Endothelial cell of umbilical vein (primary cell): ENCODE measurements around the gene SURF6. TPM values are rescaled to one million over a fixed set of nuclear protein-coding genes. Genes with fewer than 3 reads are reported as not detected.
A peak's percentile ranks its signal among the peaks of the same experiment; 100 is the strongest.

Source experiments
- BruUV-seq: library from RNA; stranded (reverse); fragments of 400-500 nt; replicated peaks from 2 replicates; lab custom pipeline; 2021; lab: Mats Ljungman, UMichigan
- CTCF ChIA-PET: fragments of 300-600, 350-600 bp; sonication (Branson Sonifier 250); formaldehyde crosslinking; loops from one replicate; lab custom pipeline; 2021; ENCODE audit warnings: antibody characterized with exemption, inconsistent platforms; lab: Charles Lee
- POLR2A ChIA-PET: fragments of 300-600, 350-600 bp; sonication (Branson Sonifier 250); formaldehyde crosslinking; loops from one replicate; lab custom pipeline; 2021; ENCODE audit warnings: antibody characterized with exemption, inconsistent platforms; lab: Charles Lee
- DNase-seq: peaks from one replicate; pipeline ENCODE4 v3.0.0-alpha.2; 2011; ENCODE audit warnings: low read depth, low spot score
- FAIRE-seq: peaks from 2 replicates; lab custom pipeline; 2011; peaks lifted over from hg19 to GRCh38; lab: Jason Lieb, UNC
- H2AFZ ChIP-seq: 2 replicates; pipeline ENCODE4 v1.6.0; 2012; ENCODE audit warnings: low read depth, low read length, control low read depth, inconsistent platforms
- H3K27ac ChIP-seq: 2 replicates; pipeline ENCODE4 v1.5.1; 2011; ENCODE audit warnings: low read depth, mild to moderate bottlenecking, control low read depth, low read length, moderate library complexity; ENCODE audit not compliant: insufficient read depth
- H3K27me3 ChIP-seq, 2 experiments: 2 replicates each; pipeline versions ENCODE4 v1.6.0 to v1.6.1; 2011; ENCODE audit warnings: low read length in 2 of 2, mixed read lengths in 1 of 2; ENCODE audit not compliant: control insufficient read depth in 2 of 2, insufficient read depth in 2 of 2
- H3K36me3 ChIP-seq, 2 experiments: 2 replicates in 1 of 2; 3 replicates in 1 of 2; pipeline ENCODE4 v1.5.1; 2011; ENCODE audit warnings: low read length in 2 of 2, mild to moderate bottlenecking in 1 of 2, moderate library complexity in 1 of 2; ENCODE audit not compliant: control insufficient read depth in 2 of 2, insufficient read depth in 2 of 2; ENCODE audit errors: extremely low read depth in 1 of 2
- H3K4me1 ChIP-seq: 3 replicates; pipeline ENCODE4 v1.5.1; 2011; ENCODE audit warnings: mild to moderate bottlenecking, low read length; ENCODE audit not compliant: control insufficient read depth, insufficient read depth; ENCODE audit errors: extremely low read depth
- H3K4me2 ChIP-seq: 2 replicates; pipeline ENCODE4 v1.6.1; 2011; ENCODE audit warnings: low read length, control low read depth, mixed read lengths; ENCODE audit not compliant: insufficient read depth
- H3K4me3 ChIP-seq, 3 experiments: fragments of 200-600 bp in 1 of 3; sonication (generic), shearing (Covaris generic) in 1 of 3; replicated peaks in 1 of 3; 2 replicates each; pipeline ENCODE4 v1.5.1; 2011 to 2016; ENCODE audit warnings: control low read depth in 3 of 3, low read length in 3 of 3, mild to moderate bottlenecking in 2 of 3, inconsistent platforms in 1 of 3, low read depth in 1 of 3, moderate library complexity in 1 of 3; ENCODE audit not compliant: insufficient read depth in 1 of 3
- H3K79me2 ChIP-seq: 2 replicates; pipeline ENCODE4 v1.6.0; 2012; ENCODE audit warnings: low read length, inconsistent platforms; ENCODE audit not compliant: control insufficient read depth, insufficient read depth
- H3K9ac ChIP-seq: replicated peaks from 2 replicates; pipeline ENCODE3; 2011; ENCODE audit warnings: low read length, control low read depth; ENCODE audit not compliant: insufficient read depth; ENCODE audit errors: extremely low read depth
- H3K9me1 ChIP-seq: replicated peaks from 3 replicates; pipeline ENCODE4 v1.6.0; 2011; ENCODE audit warnings: mild to moderate bottlenecking, low read length; ENCODE audit not compliant: control insufficient read depth, insufficient read depth; ENCODE audit errors: extremely low read depth
- H3K9me3 ChIP-seq: replicated peaks from 2 replicates; pipeline ENCODE4 v1.5.1; 2012; ENCODE audit warnings: low read length, inconsistent platforms; ENCODE audit not compliant: control insufficient read depth, insufficient read depth
- H4K20me1 ChIP-seq: replicated peaks from 2 replicates; pipeline ENCODE3; 2011; ENCODE audit warnings: mild to moderate bottlenecking, low read length; ENCODE audit not compliant: control insufficient read depth, insufficient read depth; ENCODE audit errors: extremely low read depth
- EZH2 ChIP-seq: IDR thresholded peaks from 2 replicates; pipeline ENCODE4 v1.6.1; 2012; ENCODE audit warnings: borderline replicate concordance, low read depth, mild to moderate bottlenecking, moderate library complexity, low read length, inconsistent platforms; ENCODE audit not compliant: severe bottlenecking
- FOS ChIP-seq: IDR thresholded peaks from 2 replicates; pipeline ENCODE4 v1.6.1; 2011; ENCODE audit warnings: mild to moderate bottlenecking, low read length, moderate library complexity, borderline replicate concordance; ENCODE audit not compliant: insufficient read depth
- GATA2 ChIP-seq: IDR thresholded peaks from 2 replicates; pipeline ENCODE4 v1.7.0; 2011; ENCODE audit warnings: low read depth, mild to moderate bottlenecking, moderate library complexity, mixed read lengths, low read length; ENCODE audit not compliant: insufficient read length, insufficient read depth
- JUN ChIP-seq: IDR thresholded peaks from 2 replicates; pipeline ENCODE4 v1.6.1; 2011; ENCODE audit warnings: borderline replicate concordance, low read depth; ENCODE audit not compliant: insufficient read length, insufficient read depth
- MYC ChIP-seq: IDR thresholded peaks from one replicate; pipeline ENCODE4 v1.6.1; 2011; ENCODE audit warnings: mild to moderate bottlenecking, low read depth, low read length
- POLR2A ChIP-seq: IDR thresholded peaks from 2 replicates; pipeline ENCODE4 v1.6.1; 2012; ENCODE audit warnings: low read depth, mild to moderate bottlenecking, control low read depth, low read length
- POLR2AphosphoS5 ChIP-seq: IDR thresholded peaks from 2 replicates; pipeline ENCODE4 v1.6.1; 2012; ENCODE audit warnings: low read depth, mild to moderate bottlenecking, control low read depth, low read length, moderate library complexity; ENCODE audit not compliant: insufficient read depth
- dilution Hi-C: fragments of 300-500 bp; cut with MboI; formaldehyde crosslinking; loops from one replicate; pipeline ENCODE4 v1.15.0; 2019; ENCODE audit warnings: low sequenced_read_pairs; ENCODE audit not compliant: extremely low pct_ligation_motif_present
- intact Hi-C: fragments of 100-400 bp; cut with micrococcal nuclease; formaldehyde crosslinking; loops from one replicate; pipeline ENCODE4 v1.10.0; 2022
- polyA plus RNA-seq, 4 experiments: library from polyadenylated mRNA; depleted of rRNA in 3 of 4; stranded (reverse) in 3 of 4; unstranded in 1 of 4; fragments of >200 nt; gene quantifications; 2 replicates each; pipeline versions ENCODE4 v1.2.1 to v1.2.3, GENCODE V29; 2011 to 2012; ENCODE audit warnings: missing spikeins in 1 of 4
- total RNA-seq: library from RNA; stranded (reverse); gene quantifications from 2 replicates; pipeline ENCODE4 v1.2.3, GENCODE V29; 2021
- TF ChIP-seq, protein P1 (sequence below), 2 donors: IDR thresholded peaks; 1 replicate in 1 of 2; 2 replicates in 1 of 2; pipeline ENCODE4 v1.5.1; 2011; ENCODE audit warnings: low read length in 2 of 2, mild to moderate bottlenecking in 2 of 2, moderate library complexity in 2 of 2, control low read depth in 1 of 2, inconsistent platforms in 1 of 2, low read depth in 1 of 2; ENCODE audit not compliant: insufficient read depth in 1 of 2; ENCODE audit errors: extremely low read depth in 1 of 2
- TF ChIP-seq, protein P2 (sequence below): IDR thresholded peaks from 2 replicates; pipeline ENCODE4 v1.6.1; 2011; ENCODE audit not compliant: insufficient read depth, insufficient read length

SURF6 gene
- total and polyA plus RNA-seq, 2 donors (not counting 3 experiments of a cell fraction or from before 2014, with no cell fraction given), result 4.9 to 16.0 TPM

DNA sequence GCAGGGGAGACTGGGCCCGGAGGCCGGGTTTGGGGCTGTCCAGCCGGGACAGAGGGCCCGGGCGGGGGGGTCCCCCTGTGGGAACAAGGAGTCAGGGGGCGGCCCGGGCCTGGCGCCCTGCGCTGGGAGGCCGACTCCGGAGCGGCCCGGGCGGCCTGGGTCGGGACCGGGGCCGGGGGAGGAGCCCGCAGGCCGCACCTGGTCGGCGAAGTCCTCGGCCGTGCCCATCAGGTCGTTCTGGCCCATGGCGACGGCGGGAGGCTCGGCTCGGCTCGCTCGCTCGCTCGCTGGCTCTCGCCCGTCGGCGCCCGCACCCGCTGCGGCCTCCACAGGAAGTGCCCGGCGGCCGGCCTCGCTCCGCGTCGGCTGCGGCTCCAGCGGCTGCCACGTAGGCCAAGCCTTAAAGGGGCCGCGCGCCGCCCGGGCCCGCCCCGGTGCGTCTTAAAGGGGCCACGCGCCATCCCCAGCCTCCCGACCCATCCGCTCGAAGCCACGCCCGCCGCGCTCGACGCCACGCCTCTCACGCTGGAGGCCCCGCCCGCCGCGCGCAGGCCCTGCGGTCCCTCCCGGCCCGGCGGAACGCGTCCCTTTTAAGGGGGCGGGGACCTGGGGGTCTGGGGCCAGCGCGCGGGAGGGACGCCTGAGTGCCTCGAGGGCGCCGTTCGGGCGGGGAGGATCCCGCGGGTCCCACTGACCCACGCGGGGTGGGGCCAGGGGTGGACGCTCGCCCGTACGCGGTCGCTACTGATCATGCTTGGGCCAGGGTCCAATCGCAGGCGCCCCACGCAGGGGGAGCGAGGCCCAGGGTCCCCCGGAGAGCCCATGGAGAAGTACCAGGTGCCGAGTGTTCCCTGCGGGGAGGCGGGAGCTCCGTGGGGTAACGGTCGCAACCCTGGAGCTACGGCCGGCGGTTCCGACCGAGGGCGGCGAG, 40.0 kb upstream of the SURF6 start, which contains the start of the genes STKLD1 and SURF4:
STKLD1 (plus strand) TSS at position 643 of the 931 bp plus-strand sequence; CDS start at position 751, 108 bp downstream.
SURF4 (minus strand) TSS at position 337 of the 931 bp plus-strand sequence; CDS start at position 246, 91 bp downstream.
- Histone ChIP-seq H3K27me3 (no peaks in the 10 kb centered on the region), H3K9me3 (no peaks in the 10 kb centered on the region), H2AFZ (peak within 1 kb of the TSS; percentile 77), H3K36me3 (peaks cover 5 to 12% of the 10 kb centered on the region in 2 experiments), H3K4me3 (peak within 1 kb of the TSS; percentile 76 to 99 (median 99)), H3K4me1 (peaks cover 10% of the 10 kb centered on the region), H3K4me2 (peak within 1 kb of the TSS; percentile 90), H3K27ac (peak within 1 kb of the TSS; percentile 85), H3K9me1 (no peaks in the 10 kb centered on the region), H3K9ac (peak within 1 kb of the TSS; percentile 97), H4K20me1 (peaks cover 2% of the 10 kb centered on the region), H3K79me2 (peaks cover 48% of the 10 kb centered on the region)
- no peak for TF ChIP-seq MYC
- no peak for TF ChIP-seq JUN
- no peak for TF ChIP-seq GATA2
- peak; percentile 95 for TF ChIP-seq POLR2AphosphoS5
- TF ChIP-seq EZH2, result no peak
- TF ChIP-seq FOS, result no peak
- TF ChIP-seq, protein P1, sequence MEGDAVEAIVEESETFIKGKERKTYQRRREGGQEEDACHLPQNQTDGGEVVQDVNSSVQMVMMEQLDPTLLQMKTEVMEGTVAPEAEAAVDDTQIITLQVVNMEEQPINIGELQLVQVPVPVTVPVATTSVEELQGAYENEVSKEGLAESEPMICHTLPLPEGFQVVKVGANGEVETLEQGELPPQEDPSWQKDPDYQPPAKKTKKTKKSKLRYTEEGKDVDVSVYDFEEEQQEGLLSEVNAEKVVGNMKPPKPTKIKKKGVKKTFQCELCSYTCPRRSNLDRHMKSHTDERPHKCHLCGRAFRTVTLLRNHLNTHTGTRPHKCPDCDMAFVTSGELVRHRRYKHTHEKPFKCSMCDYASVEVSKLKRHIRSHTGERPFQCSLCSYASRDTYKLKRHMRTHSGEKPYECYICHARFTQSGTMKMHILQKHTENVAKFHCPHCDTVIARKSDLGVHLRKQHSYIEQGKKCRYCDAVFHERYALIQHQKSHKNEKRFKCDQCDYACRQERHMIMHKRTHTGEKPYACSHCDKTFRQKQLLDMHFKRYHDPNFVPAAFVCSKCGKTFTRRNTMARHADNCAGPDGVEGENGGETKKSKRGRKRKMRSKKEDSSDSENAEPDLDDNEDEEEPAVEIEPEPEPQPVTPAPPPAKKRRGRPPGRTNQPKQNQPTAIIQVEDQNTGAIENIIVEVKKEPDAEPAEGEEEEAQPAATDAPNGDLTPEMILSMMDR (IDR thresholded peaks at IDR 0.05; ENCODE audit: extremely low read depth in 1 of 2, insufficient read depth in 1 of 2, low read depth in 1 of 2, low read length in 2 of 2), result no peak
- TF ChIP-seq, protein P2, sequence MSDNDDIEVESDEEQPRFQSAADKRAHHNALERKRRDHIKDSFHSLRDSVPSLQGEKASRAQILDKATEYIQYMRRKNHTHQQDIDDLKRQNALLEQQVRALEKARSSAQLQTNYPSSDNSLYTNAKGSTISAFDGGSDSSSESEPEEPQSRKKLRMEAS, result peak; percentile 18
- peak; percentile 84 for TF ChIP-seq POLR2A
- FAIRE-seq, result peak; percentile 92
- dilution Hi-C loops, result no loop called here
- BruUV-seq, result no TSS peak
- intact Hi-C loops, result loop anchor here (1.0 to 2.0 kb wide), 4 partner anchors 20 to 40 kb away; partner anchors contain the start of genes MED22, RPL7A, SURF1 and SURF2
- ChIA-PET POLR2A (interaction anchor here (1.5 to 1.8 kb wide), 2 partner anchors 28 kb away, joined by 6 to 10 read pairs; partner anchors contain the start of genes MED22 and RPL7A), CTCF (interaction anchor here (0.8 to 3.2 kb wide), 6 partner anchors 8 to 190 kb away, joined by 3 to 10 read pairs (median 3); no protein-coding TSS in a partner anchor)
- DNase-seq, result peak; percentile 98
